HT-29 (cell line): Measurements from ENCODE around the gene CDK12. TPM values are rescaled to one million over a fixed set of nuclear protein-coding genes. Genes with fewer than 3 reads are reported as not detected.
"Not testable (repeated sequence)": the region's sequence is repeated elsewhere in the genome, so short reads cannot be mapped to it uniquely, and the experiment has no call there.

Experiments used
- DNase-seq: peaks from one replicate; pipeline ENCODE4 v3.0.0-alpha.2; 2015; ENCODE audit warnings: low spot score
- total RNA-seq: library from RNA; depleted of rRNA; stranded (reverse); fragments of >200 nt; shearing (Covaris generic); gene quantifications from 2 replicates; pipeline ENCODE4 v1.2.3, GENCODE V29; 2014; rRNA removed

CDK12 gene
- total RNA-seq: 40.7 and 53.5 TPM in 2 replicates

- peak; percentile 99 for DNase-seq
Observed at GRCh38 chr17:39461113-39461925, at the start of gene CDK12. Gene CDK12 (plus strand): TSS chr17:39461486. CDS start chr17:39462072, 586 bp downstream.

DNA sequence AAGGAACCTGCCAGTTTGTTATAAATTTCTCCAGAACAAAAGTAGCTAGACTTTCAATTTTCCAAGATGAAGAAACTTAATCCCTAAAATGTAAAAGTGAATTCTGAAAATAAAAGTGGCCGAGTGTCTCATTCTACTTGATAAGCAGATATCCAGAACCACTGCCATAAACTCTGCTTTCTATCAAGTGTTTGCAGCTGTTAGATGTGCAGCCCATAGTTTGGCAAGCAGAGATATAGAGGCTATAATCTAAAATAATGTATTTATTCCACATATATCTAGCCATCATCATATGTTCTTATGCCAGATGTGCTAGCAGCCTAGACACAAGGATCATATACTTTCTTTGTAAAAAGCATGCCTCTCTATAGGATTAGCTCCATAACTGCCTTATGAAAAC lies 45.1 kb upstream of the CDK12 start:
- no peak for DNase-seq

GRCh38 chr17:39429600-39429999 lies 31.7 kb upstream of the CDK12 start:
- DNase-seq: no peak

- DNase-seq: not testable (repeated sequence)
Observed at GRCh38 chr17:39439868-39440267, 21.4 kb upstream of the CDK12 start.

DNA sequence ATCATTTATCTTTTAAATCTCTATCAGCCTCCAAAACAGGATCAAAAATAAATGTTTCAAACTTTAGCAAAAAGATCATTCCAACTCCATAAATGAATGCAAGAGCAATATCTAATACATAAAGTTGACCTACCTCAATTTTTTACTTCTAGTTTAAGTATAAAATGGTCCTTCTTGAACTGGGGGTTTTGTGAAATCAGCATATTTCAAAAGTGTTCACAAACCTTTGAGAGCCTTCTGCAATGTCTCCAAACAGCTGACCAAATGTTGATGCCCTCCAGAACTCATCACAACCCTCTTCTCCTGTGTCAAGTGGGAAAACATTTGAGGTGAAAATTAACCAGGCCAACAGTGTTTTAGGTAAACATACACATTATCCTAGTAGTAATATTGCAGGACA lies 18.0 kb upstream of the CDK12 start:
- DNase-seq: no peak

DNA sequence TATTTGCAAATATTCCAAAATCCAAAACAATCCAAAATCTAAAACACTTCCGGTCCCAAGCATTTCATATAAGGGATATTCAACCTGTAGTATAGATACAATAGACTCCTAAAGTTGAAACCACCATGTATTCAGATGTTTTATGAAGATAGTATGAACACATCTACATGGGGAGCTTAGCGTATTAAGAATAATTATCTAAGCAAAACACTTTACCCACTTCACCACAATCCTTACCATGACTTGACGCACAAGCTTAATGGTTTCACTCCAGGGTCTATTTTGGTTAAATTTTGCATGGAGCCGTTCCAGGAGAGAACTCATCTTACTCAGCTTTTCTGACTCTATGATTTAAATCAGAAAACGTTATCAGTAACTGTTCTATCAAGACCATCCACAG lies 13.7 kb upstream of the CDK12 start:
- DNase-seq: no peak

DNA sequence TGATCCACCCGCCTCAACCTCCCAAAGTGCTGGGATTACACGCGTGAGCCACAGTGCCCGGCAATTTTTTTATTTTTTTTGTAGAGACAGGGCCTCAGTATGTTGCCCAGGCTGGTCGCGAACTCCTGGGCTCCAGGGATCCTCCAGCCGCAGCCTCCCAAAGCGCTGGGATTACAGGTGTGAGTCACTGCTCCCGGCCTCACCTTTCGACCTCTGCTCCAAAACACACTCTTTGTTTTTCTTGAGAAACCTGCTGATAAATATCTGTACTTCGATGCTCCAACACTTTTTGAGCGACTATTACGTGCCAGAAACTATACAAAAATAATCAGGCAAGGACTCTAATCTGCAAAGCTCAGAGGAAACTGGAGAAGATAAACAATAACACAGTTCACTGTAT lies 11.2 kb upstream of the CDK12 start:
- DNase-seq: peak; percentile 18

GRCh38 chr17:39450847-39451581 lies 10.3 kb upstream of the CDK12 start, which contains the start of gene MED1:
Gene MED1 (minus strand): TSS chr17:39451263. CDS start chr17:39451062, 201 bp downstream.
- DNase-seq: peak; percentile 99

DNA sequence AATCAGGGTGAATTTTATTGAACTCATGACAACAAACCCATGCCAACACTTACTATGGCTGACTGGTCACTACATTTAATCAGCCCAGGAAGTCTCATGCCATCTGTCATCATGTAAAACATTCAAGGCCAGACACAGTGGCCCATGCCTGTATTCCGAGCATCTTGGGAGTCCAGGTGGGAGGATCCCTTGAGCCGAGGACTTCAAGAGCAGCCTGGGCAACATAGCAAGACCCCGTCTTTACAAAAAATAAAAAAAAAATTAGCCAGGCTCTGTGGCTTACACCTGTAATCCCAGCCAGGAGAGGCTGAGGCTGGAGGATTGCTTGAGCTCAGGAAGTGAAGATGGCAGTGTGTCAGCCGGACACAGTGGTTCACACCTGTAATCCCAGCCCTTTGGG lies 5.4 kb upstream of the CDK12 start:
- no peak for DNase-seq

- DNase-seq: peak; percentile 39
Observed at GRCh38 chr17:39461926-39462569, 762 bp downstream of the CDK12 start.

DNA sequence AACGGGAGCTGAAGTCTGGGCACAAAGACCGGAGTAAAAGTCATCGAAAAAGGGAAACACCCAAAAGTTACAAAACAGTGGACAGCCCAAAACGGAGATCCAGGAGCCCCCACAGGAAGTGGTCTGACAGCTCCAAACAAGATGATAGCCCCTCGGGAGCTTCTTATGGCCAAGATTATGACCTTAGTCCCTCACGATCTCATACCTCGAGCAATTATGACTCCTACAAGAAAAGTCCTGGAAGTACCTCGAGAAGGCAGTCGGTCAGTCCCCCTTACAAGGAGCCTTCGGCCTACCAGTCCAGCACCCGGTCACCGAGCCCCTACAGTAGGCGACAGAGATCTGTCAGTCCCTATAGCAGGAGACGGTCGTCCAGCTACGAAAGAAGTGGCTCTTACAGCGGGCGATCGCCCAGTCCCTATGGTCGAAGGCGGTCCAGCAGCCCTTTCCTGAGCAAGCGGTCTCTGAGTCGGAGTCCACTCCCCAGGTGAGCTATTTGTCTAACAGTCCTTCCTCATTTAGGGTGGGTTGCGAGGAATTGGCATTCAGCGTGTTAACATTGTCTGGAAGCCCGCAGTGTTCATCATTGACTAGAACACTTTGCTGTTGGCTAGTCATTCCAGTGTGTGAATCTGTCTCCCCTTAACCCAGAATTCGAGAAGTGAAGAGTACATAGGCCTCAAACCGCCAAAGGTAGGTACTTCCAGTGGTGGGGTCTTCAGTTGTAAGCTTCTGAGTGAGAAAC lies 1.5 kb downstream of the CDK12 start:
- peak; percentile 35 for DNase-seq

GRCh38 chr17:39464639-39465181 lies 3.4 kb downstream of the CDK12 start:
- DNase-seq: not testable (repeated sequence)

- DNase-seq: not testable (repeated sequence)
Observed at GRCh38 chr17:39468610-39469009, 7.3 kb downstream of the CDK12 start.

GRCh38 chr17:39473310-39473709 lies 12.0 kb downstream of the CDK12 start:
- no peak for DNase-seq

DNA sequence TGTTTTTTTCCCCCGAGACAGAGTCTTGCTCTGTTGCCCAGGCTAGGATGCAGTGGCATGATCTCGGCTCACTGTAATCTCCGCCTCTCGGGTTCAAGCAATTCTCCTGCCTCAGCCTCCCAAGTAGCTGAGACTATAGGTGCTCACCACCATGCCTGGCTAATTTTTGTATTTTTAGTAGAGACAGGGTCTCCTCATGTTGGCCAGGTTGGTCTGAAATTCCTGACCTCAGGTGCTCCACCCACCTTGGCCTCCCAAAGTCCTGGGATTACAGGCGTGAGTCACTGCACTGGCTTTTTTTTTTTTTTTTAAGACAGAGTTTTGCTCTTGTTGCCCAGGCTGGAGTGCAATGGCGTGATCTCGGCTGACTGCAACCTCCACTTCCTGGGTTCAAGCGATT lies 18.3 kb downstream of the CDK12 start:
- not testable (repeated sequence) for DNase-seq

DNA sequence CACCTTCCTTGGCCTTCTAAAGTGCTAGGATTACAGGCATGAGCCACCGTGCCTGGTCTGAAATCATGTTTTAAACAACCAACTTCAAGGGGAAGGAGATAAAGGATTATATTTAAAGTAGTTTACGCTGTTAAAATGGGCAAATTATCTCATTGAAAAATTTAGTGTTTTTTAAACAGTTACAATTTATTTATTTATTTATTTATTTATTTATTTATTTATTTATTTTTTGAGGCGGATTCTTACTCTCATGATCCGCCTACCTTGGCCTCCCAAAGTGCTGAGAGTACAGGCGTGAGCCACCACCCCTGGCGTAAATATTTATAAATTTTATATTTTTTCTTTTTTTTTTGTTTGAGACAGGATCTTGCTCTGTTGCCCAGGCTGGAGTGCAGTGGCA lies 22.2 kb downstream of the CDK12 start:
- no peak for DNase-seq

GRCh38 chr17:39484178-39484577 lies 22.9 kb downstream of the CDK12 start:
- no peak for DNase-seq

DNA sequence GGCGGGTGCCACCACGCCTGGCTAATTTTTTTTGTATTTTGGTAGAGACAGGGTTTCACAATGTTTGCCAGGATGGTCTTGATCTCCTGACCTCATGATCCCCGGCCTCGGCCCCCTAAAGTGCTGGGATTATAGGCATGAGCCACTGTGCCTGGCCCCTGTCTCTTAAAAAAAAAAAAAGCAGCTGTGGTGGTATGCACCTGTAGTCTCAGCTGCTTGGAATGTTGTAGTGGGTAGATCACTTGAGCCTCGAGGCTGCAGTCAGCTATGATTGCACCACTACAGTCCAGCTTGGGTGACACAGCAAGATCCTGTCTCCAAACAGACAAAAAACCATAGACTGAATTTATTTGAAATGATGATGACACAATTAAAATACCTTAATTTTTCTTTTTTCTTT lies 24.3 kb downstream of the CDK12 start:
- DNase-seq: no peak

DNA sequence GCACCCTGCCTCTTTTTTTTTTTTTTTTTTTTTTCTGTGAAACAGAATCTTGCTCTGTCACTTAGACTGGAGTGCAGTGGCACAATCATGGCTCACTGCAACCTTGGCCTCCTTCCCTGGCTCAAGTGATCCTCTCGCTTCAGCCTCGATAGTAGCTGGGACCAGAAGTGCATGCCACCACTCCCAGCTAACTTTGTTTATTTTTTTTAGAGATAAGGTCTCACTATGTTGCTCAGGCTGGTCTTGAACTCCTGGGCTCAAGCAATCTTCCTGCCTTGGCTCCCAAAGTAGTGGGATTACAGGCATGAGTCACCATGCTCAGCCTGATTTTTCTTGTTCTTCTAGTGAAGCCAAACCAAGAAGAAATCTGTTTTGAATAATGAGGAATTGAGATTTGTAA lies 25.0 kb downstream of the CDK12 start:
- DNase-seq: no peak

GRCh38 chr17:39487490-39487889 lies 26.2 kb downstream of the CDK12 start:
- not testable (repeated sequence) for DNase-seq

DNA sequence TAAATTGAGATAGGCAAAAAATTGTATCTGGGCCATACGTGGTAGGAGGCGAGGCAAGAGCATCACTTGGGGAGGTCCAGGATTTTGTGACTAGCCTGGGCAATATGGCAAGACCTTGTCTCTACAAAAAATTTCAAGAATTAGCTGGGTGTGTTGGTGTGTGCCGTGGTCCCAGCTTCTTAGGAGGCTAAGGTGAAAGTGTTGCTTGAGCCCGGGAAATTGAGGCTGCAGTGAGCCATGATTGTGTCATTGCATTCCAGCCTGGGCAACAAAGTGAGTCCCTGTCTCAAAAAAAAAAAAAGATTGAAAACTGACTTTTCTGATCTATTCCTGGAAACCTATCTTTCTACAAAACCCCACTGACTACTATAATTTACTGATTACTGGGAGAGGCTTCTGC lies 26.7 kb downstream of the CDK12 start:
- no peak for DNase-seq
